Lower leg skin (tissue), 4 donors: Measurements from ENCODE around the gene RSAD2. TPM values are rescaled to one million over a fixed set of nuclear protein-coding genes. Genes with fewer than 3 reads are reported as not detected.

Source experiments
- DNase-seq, 2 donors: peaks; one replicate each; pipeline ENCODE4 v3.0.0-alpha.2; 2019; ENCODE audit warnings: low spot score in 2 of 2
- H3K4me3 ChIP-seq: fragments of 200-600 bp; sonication (generic); 2 replicates; pipeline ENCODE4 v1.5.1; 2017; ENCODE audit warnings: mild to moderate bottlenecking, low read depth; ENCODE audit not compliant: poor library complexity, severe bottlenecking
- CTCF ChIP-seq, 3 donors: fragments of 450-650 bp; IDR thresholded peaks; one replicate each; pipeline ENCODE4 v1.5.1; 2016; ENCODE audit warnings: antibody characterized with exemption in 3 of 3, mild to moderate bottlenecking in 3 of 3, moderate library complexity in 2 of 3
- POLR2A ChIP-seq, 2 donors: fragments of 450-650 bp; IDR thresholded peaks; one replicate each; pipeline ENCODE4 v1.6.1; 2016 to 2017; ENCODE audit warnings: antibody characterized with exemption in 2 of 2, mild to moderate bottlenecking in 1 of 2, moderate library complexity in 1 of 2
- WGBS, 2 donors: methylation state at CpG; one replicate each; pipeline ENCODE4 v1.1.5; 2018; 5-methylcytosine and 5-hydroxymethylcytosine counted together
- intact Hi-C: fragments of 100-400 bp; cut with DNase I; formaldehyde crosslinking; loops from one replicate; pipeline ENCODE4 v1.15.0; 2023; ENCODE audit warnings: low total_unique reads
- total RNA-seq, 4 donors: library from RNA; depleted of rRNA; stranded (reverse); fragments of >200 nt; gene quantifications; one replicate each; pipeline ENCODE4 v1.1.0, GENCODE V29; 2016

The RSAD2 gene
- total RNA-seq, 4 donors from 2014 or later = 0.08 to 1.5 (median 0.45) TPM; not detected in 1

- TF ChIP-seq CTCF (IDR thresholded peaks at IDR 0.05) (no peak), POLR2A (IDR thresholded peaks at IDR 0.05) (no peak)
- no peak overlapping the region for H3K4me3 ChIP-seq
- 91 to 93% methylated on average over 2 of the region's 2 CpGs for WGBS, 2 donors
- DNase-seq = no peak
- intact Hi-C loops = loop anchor here (10.0 kb wide), 1 partner anchor 99 kb away; no protein-coding TSS in a partner anchor
Measured at GRCh38 chr2:6915399-6915798, 37.8 kb downstream of the RSAD2 start.

GRCh38 chr2:6916224-6916623 is 38.6 kb downstream of the RSAD2 start:
- WGBS, 2 donors = 93 to 94% methylated on average over 3 of the region's 3 CpGs
- H3K4me3 ChIP-seq = no peak overlapping the region
- no peak for DNase-seq
- intact Hi-C loops = loop anchor here (10.0 kb wide), 1 partner anchor 99 kb away; no protein-coding TSS in a partner anchor
- no peak for TF ChIP-seq CTCF (IDR thresholded peaks at IDR 0.05)
- TF ChIP-seq POLR2A (IDR thresholded peaks at IDR 0.05) = no peak

- no peak overlapping the region for H3K4me3 ChIP-seq
- 52 to 54% methylated on average over 8 of the region's 8 CpGs for WGBS, 2 donors
- no peak for DNase-seq
- no peak for TF ChIP-seq POLR2A (IDR thresholded peaks at IDR 0.05)
- no peak for TF ChIP-seq CTCF (IDR thresholded peaks at IDR 0.05)
- intact Hi-C loops = loop anchor here (10.0 kb wide), 1 partner anchor 98 kb away; no protein-coding TSS in a partner anchor
Measured at GRCh38 chr2:6916736-6917070, 39.1 kb downstream of the RSAD2 start.

- WGBS, 2 donors = 5 to 16% methylated on average over 14 to 42 of the region's 90 CpGs
- intact Hi-C loops = loop anchor here (10.0 kb wide), 1 partner anchor 98 kb away; no protein-coding TSS in a partner anchor
- TF ChIP-seq POLR2A (IDR thresholded peaks at IDR 0.05) (no peak), CTCF (IDR thresholded peaks at IDR 0.05) (no peak)
- H3K4me3 ChIP-seq = peak within 1 kb of the TSS; percentile 61
- no peak for DNase-seq
Measured at GRCh38 chr2:6917071-6917760, 39.6 kb downstream of the RSAD2 start, which contains the start of gene RNF144A. TSS of gene RNF144A (plus strand) at chr2:6917412. CDS start at chr2:6996927, 79,515 bp downstream.

- intact Hi-C loops = loop anchor here (10.0 kb wide), 1 partner anchor 97 kb away; no protein-coding TSS in a partner anchor
- TF ChIP-seq CTCF (IDR thresholded peaks at IDR 0.05) = no peak
- no peak for TF ChIP-seq POLR2A (IDR thresholded peaks at IDR 0.05)
- 0 to 3% methylated on average over 9 to 54 of the region's 68 CpGs for WGBS, 2 donors
- no peak for DNase-seq
- H3K4me3 ChIP-seq = peak overlapping the region; percentile 61
Measured at GRCh38 chr2:6917761-6918421, 40.3 kb downstream of the RSAD2 start.
